ENCODE data around the gene MRGPRG.
"Not testable (repeated sequence)": the region's sequence is repeated elsewhere in the genome, so short reads cannot be mapped to it uniquely, and the experiment has no call there.

GRCh38 chr11:3262548-3262947 is 43.9 kb upstream of the MRGPRG start:
- TF ChIP-seq, protein P1, sequence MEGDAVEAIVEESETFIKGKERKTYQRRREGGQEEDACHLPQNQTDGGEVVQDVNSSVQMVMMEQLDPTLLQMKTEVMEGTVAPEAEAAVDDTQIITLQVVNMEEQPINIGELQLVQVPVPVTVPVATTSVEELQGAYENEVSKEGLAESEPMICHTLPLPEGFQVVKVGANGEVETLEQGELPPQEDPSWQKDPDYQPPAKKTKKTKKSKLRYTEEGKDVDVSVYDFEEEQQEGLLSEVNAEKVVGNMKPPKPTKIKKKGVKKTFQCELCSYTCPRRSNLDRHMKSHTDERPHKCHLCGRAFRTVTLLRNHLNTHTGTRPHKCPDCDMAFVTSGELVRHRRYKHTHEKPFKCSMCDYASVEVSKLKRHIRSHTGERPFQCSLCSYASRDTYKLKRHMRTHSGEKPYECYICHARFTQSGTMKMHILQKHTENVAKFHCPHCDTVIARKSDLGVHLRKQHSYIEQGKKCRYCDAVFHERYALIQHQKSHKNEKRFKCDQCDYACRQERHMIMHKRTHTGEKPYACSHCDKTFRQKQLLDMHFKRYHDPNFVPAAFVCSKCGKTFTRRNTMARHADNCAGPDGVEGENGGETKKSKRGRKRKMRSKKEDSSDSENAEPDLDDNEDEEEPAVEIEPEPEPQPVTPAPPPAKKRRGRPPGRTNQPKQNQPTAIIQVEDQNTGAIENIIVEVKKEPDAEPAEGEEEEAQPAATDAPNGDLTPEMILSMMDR (IDR thresholded peaks at IDR 0.05) = not testable (repeated sequence)
- TF ChIP-seq POLR2AphosphoS5 (IDR thresholded peaks at IDR 0.05; ENCODE audit: low read depth, low read length); REST (IDR thresholded peaks at IDR 0.05; ENCODE audit: insufficient read depth in 1 of 2, low read depth in 2 of 2, low read length in 1 of 2); SIN3A (IDR thresholded peaks at IDR 0.05; ENCODE audit: borderline replicate concordance, insufficient read depth, low read depth, low read length): not testable (repeated sequence)

Measured in Panc1 (cell line).